GM08714 (cell line): ENCODE results near the gene CDC40.
"Not testable (repeated sequence)": the region's sequence is repeated elsewhere in the genome, so short reads cannot be mapped to it uniquely, and the experiment has no call there.

Experiments used
- H3K4me3 ChIP-seq: fragments of 200-500 bp; sonication (Bioruptor generic); 2 replicates; pipeline ENCODE4 v1.5.1; 2014; ENCODE audit warnings: mild to moderate bottlenecking, low read length, inconsistent platforms
- ZNF274 ChIP-seq: IDR thresholded peaks from 2 replicates; pipeline ENCODE4 v1.6.1; 2012; ENCODE audit warnings: mild to moderate bottlenecking, low read depth, low read length

CDC40 gene

DNA sequence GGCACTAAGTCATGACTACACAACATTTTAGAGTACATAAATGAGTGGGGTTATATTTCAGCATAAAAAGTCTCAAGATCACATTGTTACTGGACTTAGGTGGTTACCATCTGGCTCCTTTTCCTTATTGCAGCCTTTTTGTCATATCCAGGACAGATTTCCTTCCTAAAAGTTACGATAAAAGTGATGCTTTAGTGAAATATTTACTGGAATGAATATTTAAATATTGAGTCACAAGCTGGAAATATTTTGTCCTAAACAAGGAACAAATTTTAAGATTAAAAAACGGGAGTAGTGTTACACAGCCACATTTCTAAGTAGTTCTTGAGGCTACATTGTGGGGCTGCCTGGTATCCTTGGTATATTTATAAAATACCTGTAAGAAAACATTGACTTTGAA is 52.2 kb downstream of the CDC40 start:
- no peak for TF ChIP-seq ZNF274
- H3K4me3 ChIP-seq = no peak overlapping the region

DNA sequence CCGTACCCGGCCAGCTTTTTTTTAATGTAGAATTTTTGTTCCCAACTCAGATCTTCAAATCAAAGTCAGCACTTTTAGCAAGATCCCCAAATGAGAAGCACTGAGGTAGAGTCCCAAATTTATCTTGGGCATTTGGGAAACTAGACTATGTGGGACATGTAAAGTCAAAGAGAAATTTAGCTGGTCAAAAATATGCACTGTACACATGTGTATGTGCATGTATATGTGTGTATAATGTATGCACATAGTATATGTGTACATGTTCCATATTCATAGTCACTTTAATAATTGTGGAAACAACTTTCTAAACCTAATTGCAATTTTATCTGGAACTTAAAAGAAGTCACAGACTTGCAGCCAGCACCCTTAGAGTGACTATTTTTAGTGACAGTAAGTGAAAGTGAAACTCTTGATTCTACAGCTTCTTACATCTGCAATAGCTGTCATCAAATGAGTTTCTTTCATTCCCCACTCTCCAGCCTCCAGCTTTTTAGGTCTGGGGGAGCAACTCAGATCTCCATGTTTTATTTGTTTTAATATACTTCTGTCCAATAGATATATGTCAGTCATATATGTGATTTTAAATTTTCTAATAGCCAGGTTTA is 53.6 kb downstream of the CDC40 start:
- no peak overlapping the region for H3K4me3 ChIP-seq
- TF ChIP-seq ZNF274 = no peak

DNA sequence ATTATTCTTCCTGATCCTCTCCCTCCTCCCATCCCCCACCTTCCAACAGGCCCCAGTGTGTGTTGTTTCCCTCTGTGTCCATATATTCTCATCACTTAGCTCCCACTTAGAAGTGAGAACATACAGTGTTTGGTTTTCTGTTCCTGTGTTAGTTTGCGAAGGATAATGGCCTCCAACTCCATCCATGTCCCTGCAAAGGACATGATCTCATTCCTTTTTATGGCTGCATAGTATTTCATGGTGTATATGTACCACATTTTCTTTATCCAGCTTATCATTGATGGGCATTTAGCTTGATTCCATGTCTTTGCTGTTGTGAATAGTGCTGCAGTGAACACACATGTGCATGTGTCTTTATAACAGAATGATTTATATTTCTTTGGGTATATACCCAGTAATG is 55.8 kb downstream of the CDC40 start:
- H3K4me3 ChIP-seq = not testable (repeated sequence)

DNA sequence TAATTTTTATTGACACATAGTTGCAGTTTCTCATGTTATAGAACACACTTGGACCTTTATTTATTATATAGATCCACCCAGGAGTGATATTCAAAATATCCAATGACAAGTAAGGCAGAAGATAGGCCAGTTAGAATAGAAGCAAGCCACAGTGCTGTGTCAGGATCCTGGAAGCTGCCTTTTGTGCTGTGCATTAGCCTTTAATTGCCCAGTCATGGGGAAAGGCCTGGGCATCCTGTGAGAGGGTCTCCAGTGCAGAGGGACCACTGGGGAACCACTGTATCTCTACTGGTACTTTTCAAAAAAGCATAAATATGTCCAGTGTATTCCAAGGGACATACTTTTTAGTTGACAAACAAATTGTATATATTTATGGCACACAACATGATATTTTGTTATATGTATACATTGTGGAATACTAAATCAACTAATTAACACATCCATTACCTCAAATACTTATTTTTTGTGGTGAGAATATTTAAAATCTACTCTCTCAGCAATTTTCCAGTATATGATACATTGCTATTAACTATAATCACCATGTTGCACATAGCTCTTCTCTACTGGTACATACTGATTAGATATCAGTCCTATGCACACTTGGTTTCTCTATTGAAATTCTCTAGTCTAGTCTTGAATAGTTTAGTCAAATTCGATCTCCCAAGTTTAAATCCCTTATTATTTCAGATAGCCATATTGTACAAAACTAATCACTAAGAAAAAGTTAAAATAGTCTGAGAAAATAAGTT is 59.5 kb downstream of the CDC40 start:
- TF ChIP-seq ZNF274 = no peak
- H3K4me3 ChIP-seq = no peak overlapping the region

DNA sequence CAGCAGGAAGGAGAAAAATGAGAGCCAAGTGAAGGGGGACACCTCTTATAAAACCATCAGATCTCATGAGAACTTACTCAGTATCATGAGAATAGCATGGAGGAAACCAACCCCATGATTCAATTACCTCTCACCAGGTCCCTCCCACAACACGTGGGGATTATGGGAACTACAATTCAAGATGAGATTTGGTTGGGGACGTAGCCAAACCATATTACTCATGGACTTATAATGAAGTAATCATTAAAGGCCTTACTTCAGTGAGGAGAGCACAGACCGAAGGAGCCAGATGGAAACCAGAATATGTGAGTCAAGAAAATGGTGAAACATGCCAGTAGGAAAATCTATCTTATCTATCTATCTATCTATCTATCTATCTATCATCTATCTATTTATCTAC is 64.4 kb downstream of the CDC40 start:
- not testable (repeated sequence) for H3K4me3 ChIP-seq

DNA sequence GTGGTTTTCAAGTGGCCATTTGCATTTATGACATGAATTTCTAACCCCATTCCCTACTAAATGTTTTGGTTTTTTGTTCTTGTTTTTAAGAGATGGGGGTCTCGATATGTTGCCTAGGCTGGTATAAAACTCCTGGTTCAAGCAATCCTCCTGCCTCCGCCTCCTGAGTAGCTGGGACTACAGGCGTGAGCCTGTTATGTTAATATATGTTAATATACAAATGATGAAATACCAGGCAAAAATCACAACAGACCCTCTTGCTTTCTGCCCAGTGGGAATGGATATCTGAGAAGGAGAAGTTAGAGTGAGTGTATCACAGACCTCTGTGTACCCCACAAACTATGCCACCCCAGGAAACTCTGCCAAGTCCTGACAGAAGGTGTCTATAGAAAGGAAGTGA is 66.2 kb downstream of the CDC40 start:
- no peak for TF ChIP-seq ZNF274
- H3K4me3 ChIP-seq = no peak overlapping the region

DNA sequence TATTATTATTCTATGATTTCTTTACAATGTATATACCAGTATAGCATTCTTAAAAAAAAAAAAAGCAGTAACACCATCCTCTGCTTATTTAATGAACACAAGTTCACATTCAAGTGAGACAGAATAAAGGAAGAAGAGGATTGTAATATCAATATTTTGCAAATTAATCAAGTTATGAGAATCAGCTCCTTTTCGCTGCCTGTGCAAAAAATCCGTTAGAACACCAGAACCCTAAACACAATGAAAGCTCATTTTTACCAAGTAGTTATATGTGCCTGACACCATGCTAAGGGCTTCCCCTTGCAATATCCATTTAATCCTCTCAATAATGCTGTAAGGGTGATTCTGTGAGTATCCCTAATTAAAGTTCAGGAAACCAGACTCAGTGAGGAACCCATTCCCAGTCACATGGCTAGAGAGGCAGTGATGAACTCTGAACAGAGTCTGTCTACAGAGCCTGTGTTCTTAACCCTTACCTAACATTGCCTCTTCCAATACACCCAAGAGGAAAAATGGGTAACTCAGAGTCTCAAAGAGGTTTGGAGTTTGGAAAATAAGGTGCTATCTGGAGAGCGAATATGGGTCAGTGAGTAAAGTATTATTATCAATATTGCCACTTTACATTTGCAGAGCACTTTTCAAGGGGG is 66.8 kb downstream of the CDC40 start:
- no peak for TF ChIP-seq ZNF274
- no peak overlapping the region for H3K4me3 ChIP-seq

DNA sequence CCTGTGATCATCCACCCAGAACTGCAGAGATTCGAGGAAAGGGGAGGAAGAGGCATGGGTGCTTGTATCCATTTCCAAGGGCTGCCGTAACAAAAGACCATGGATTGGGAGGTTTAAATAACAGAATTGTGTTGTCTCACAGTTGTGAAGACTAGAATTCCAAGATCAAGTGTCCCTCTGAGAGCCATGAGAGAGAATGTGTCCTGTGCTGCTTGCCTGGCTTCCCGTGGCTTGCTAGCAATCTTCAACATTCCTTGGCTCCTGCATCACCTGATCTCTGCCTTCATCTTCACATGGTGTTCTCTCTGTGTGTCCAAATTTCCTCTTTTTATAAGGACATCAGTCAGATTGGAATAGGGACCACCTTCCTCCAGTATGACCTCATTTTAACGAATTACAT is 69.8 kb downstream of the CDC40 start:
- no peak for TF ChIP-seq ZNF274
- H3K4me3 ChIP-seq = no peak overlapping the region

DNA sequence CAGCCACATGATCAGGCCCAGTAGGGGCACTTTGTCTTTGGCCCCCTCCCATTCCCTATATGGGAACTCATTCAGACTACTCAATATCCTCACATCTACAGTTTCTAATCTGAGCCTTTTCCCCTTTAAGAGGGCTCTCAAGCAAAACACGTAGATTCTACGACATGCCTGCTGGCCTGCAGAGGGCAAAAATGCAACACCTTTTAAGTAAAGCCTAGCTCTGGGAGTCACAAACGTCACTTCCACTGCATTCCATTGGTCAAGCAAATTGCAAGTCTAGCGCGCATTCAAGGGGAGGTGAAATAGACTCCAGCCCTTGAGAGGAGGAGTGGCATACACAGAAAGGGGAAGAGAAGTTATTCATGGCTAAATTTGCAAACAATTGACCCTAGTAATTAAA is 70.6 kb downstream of the CDC40 start:
- H3K4me3 ChIP-seq = no peak overlapping the region
- TF ChIP-seq ZNF274 = no peak

DNA sequence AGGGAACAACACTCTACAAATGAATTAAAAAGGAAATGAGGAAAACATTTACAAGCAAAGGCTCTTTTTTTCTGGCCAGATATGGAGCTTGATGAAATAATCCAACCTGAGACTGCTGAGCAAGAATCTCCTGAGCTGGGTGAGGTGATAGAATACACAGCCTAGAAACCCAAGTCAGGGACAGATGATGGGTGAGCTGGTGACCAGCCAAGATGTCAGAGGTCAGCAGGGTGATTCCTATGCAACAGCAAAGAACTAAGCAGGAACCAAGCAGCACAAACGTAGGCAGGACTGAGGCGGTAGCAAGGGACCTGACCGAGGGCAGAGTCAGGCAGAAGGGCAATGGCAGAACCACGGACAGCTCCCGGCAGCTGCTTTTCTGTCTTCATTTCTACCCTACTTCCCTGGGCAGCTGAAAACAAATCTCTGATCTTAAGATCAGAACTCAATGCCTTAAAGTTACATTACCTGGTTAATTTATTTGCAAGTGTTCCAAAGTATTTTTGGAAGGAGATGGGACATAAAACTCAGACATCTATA is 75.1 kb downstream of the CDC40 start:
- H3K4me3 ChIP-seq = no peak overlapping the region
- no peak for TF ChIP-seq ZNF274

DNA sequence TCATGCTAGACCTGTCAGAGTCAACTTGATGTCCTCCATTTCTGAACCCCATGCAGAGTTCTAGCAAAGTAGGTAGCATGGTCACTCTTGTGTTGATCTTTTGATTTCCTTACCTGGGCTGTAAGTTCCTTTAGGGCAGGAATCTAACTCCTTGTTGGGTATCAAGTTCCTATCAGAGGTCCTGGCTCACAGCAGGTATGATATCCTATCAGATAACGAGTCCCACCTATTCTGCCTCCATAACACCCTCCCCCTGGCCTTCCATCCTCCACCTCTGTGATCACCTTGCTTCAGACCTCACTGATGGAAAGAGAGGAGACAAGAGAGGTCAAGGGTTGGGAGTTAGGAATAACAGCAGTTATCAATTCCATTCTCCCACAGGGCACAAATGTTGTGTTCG is 76.1 kb downstream of the CDC40 start:
- no peak overlapping the region for H3K4me3 ChIP-seq
- TF ChIP-seq ZNF274 = no peak

DNA sequence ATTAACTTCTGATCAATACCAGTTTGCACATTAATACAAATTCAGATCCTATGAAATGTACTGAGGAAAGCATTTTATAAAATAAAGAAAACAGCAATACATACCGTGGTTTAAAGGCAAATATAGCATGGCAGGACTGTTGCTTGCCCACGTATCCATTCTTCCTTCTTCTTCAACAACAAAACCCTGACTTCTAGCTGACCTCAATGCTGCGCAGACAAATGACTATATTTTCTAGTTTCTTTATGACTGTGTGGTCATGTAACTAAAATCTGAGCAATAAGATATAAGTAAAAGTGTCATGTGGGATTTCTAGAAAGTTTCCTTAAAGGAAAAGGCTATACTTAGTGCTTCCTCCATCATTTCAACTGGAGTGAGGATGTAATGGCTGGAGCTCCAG is 85.0 kb downstream of the CDC40 start:
- no peak for TF ChIP-seq ZNF274
- H3K4me3 ChIP-seq = no peak overlapping the region

DNA sequence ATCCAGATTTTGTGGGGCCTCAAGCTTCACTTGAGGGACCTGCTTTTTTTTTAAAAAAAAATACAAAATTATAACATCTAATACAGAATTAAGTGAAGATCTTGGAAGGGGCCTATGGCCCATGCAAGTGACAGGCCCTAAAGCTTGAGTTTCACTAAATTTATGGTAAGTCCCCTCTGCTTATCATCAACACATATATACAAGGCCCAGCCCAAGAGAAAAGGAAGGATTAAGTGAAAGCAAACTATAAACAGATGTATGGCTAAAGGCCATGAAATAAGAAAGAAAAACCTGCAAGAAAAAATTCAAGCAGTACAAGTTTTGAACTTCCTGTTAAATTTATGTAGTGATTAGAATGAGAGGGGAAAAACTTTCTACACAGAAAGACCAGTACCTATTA is 86.8 kb downstream of the CDC40 start:
- no peak overlapping the region for H3K4me3 ChIP-seq
- TF ChIP-seq ZNF274 = no peak

DNA sequence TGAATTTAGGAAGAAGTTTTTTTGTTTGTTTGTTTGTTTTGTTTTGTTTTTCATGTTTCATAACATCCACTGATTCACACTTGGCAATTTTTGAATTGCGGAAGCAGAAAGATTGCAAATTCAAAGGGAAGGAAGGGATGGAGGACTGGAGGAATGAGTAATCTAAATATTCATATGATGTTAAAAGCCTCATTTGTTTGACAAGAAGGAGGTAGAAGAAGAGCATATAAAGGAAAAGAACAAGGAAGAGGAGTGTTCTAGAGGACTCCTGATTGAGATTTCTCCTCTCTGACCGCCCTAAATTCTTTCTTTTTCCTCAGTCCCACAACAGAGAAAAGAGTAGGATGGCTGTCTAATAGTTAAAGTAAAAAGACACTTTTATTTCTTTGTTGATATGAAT is 89.4 kb downstream of the CDC40 start:
- H3K4me3 ChIP-seq = no peak overlapping the region
- TF ChIP-seq ZNF274 = no peak

DNA sequence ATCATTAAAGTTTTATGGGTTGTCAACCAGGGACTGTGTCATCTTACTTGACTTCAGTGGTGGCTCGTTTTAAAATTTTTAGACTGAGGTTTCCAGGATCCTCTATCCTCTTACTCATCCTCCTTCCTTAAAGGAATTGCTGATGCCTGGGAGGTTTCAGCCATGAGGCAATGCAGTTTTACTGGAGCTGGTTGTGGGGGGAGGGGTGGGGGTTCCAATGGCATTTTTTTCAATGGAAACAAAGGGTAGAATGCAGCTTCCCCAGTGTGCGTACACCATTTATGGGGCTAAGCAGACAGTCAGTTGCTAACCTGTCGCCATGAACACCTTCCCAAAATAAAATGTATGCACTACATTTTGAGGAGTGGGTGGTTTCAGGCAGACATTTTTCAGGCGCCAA is 89.9 kb downstream of the CDC40 start:
- no peak for TF ChIP-seq ZNF274
- H3K4me3 ChIP-seq = no peak overlapping the region
